NCI-H2029 treated with DMSO at 0.1 percent for 48 hours (cell line): ENCODE measurements around the gene GPATCH2L.

Source experiments
- DNase-seq: peaks from one replicate; lab custom pipeline; 2025; lab: John Stamatoyannopoulos, UW

The GPATCH2L gene

DNA sequence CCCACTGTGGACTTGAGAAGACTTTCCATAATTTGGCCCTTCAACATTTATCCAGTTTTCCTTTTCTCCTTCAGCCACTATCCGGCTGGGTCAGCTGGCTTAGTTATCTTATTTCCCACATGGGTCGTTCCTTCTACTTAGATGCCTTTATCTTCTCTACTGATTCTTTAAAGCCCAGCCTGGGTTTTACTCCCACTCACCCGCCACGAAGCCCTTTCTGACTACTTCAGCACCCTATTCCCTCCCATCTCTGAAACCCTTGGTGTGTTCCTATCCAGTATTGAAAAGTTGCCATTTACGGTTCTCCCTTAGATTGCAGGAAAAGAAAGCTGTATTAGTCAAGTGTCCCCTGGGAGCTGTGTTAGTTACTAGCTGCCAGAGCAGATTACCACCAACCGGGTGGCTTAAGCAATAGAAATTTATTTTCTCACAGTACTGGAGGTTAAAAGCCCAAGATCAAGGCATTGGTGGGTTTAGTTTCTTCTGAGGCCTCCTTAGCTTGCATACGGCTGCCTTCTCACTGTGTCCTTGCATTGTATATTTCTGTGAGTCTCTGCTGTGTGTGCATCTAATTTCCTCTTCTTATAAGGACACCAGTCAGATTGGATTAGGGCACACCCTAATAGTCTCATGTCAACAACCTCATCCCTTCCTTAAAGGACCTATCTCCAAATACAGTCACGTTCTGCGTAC lies 105.5 kb downstream of the GPATCH2L start:
- DNase-seq = no peak

- DNase-seq = no peak
Observed at GRCh38 chr14:76257842-76258397, 106.2 kb downstream of the GPATCH2L start.

DNA sequence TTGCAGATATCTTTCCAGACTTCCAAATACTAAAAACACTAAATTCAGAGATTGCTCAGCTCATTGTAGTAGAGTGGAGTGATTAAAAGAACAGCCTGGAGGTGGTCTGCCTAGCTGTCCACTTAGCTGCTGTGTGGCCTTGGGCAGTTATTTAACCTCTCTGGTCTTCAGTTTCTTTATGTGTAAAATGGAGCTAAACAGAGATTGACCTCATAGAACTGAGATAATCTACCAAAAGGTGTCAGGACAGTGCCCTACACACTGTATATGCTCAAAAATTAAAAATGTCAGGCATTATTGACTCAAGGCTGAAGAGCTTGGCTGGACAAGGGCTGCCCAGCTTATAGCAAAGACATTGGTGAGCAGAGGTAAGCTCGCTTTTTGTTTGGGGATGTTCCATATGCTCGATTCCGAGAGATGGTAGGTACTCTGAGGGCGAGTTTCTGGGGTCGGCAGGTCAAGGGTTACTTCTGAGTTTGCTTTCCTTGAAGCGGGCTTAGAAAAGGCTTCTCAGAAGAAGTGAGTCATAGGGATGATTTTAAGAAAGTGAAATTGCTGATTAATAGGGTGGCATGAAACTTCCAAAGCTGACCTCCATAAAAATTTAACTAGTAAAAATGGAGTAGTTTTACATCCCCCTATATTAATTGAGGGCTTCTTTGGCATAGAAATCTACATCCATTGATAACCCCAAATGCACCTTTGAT lies 107.5 kb downstream of the GPATCH2L start:
- no peak for DNase-seq

- no peak for DNase-seq
Observed at GRCh38 chr14:76260749-76261148, 109.0 kb downstream of the GPATCH2L start.

- DNase-seq = no peak
Observed at GRCh38 chr14:76261371-76261811, 109.7 kb downstream of the GPATCH2L start.

GRCh38 chr14:76262641-76263040 lies 110.9 kb downstream of the GPATCH2L start:
- no peak for DNase-seq
